ENCODE data around the gene PSENEN. TPM values are rescaled to one million over a fixed set of nuclear protein-coding genes. Genes with fewer than 3 reads are reported as not detected.
A peak's percentile ranks its signal among the peaks of the same experiment; 100 is the strongest.

Gene PSENEN
- total and polyA plus RNA-seq, 9 of the 15 experiments (the other 6 are each of a cell fraction or from before 2014, with no cell fraction given): 34.5 to 299 (median 61.1) TPM

GRCh38 chr19:35717665-35718344 is 27.6 kb upstream of the PSENEN start, which contains the start of gene KMT2B (continued):
- peak; percentile 72; the same call in 1 of the 2 replicates for TF ChIP-seq ZNF395 (CRISPR knock-in tag; IDR thresholded peaks at IDR 0.05)
- TF ChIP-seq PHF20 (IDR thresholded peaks at IDR 0.05; ENCODE audit: partially characterized antibody): no peak
- no peak for TF ChIP-seq PREB (CRISPR knock-in tag; IDR thresholded peaks at IDR 0.05)
- TF ChIP-seq ZNF512 (tag; IDR thresholded peaks at IDR 0.05): no peak
- TF ChIP-seq ELF2 (CRISPR knock-in tag; IDR thresholded peaks at IDR 0.05): peak; percentile 2
- no peak for TF ChIP-seq KDM4B (IDR thresholded peaks at IDR 0.05; ENCODE audit: borderline replicate concordance in 2 of 2, low read depth in 1 of 2)
- no peak for TF ChIP-seq ZNF354B (CRISPR knock-in tag; IDR thresholded peaks at IDR 0.05)
- peak; percentile 6 for TF ChIP-seq FIP1L1 (IDR thresholded peaks at IDR 0.05; ENCODE audit: low read depth, low read length, poor library complexity, severe bottlenecking)
- no peak for TF ChIP-seq MBD2 (IDR thresholded peaks at IDR 0.05; ENCODE audit: borderline replicate concordance, low read depth)
- no peak for TF ChIP-seq PRMT5 (CRISPR knock-in tag; IDR thresholded peaks at IDR 0.05)
- TF ChIP-seq ZBTB26 (CRISPR knock-in tag; IDR thresholded peaks at IDR 0.05): no peak
- no peak for TF ChIP-seq NR2C2 (CRISPR knock-in tag; IDR thresholded peaks at IDR 0.05)
- TF ChIP-seq NR2C2 (tag; IDR thresholded peaks at IDR 0.05): peak; percentile 92
- TF ChIP-seq SMAD4 (CRISPR knock-in tag; conservative IDR thresholded peaks at IDR 0.05): no peak
- TF ChIP-seq RBM15 (IDR thresholded peaks at IDR 0.05; ENCODE audit: insufficient read depth, low read length): no peak
- TF ChIP-seq PRPF4 (IDR thresholded peaks at IDR 0.05; ENCODE audit: insufficient read depth, low read depth, low read length, poor library complexity, severe bottlenecking): no peak
- TF ChIP-seq JUN (IDR thresholded peaks at IDR 0.05; ENCODE audit: borderline replicate concordance, low read depth, low read length): no peak
- TF ChIP-seq JUN (CRISPR knock-in tag; IDR thresholded peaks at IDR 0.05; ENCODE audit: borderline replicate concordance): no peak
- TF ChIP-seq HNRNPK (IDR thresholded peaks at IDR 0.05; ENCODE audit: low read depth, low read length, poor library complexity, severe bottlenecking): no peak
- no peak for TF ChIP-seq TBL1XR1 (IDR thresholded peaks at IDR 0.05; ENCODE audit: low read length in 2 of 2)
- peak; percentile 82 for TF ChIP-seq GABPA (tag; conservative IDR thresholded peaks at IDR 0.05; ENCODE audit: low read depth)
- no peak for TF ChIP-seq FUS (optimal IDR thresholded peaks at IDR 0.05; ENCODE audit: low read depth, low read length)
- TF ChIP-seq SIX5 (IDR thresholded peaks at IDR 0.05; ENCODE audit: borderline replicate concordance in 1 of 2, insufficient read depth in 1 of 2, low read depth in 1 of 2, low read length in 2 of 2): no peak
